DOHH2 (cell line): Measurements from ENCODE around the gene PEPD.

Experiments used
- CTCF ChIP-seq: fragments of 200-600 bp; sonication (generic); IDR thresholded peaks from one replicate; pipeline ENCODE4 v1.5.1; 2014; ENCODE audit warnings: antibody characterized with exemption, mild to moderate bottlenecking, low read depth, low read length; ENCODE audit not compliant: poor library complexity, severe bottlenecking
- EZH2phosphoT487 ChIP-seq: fragments of 200-600 bp; sonication (generic); IDR thresholded peaks from 2 replicates; pipeline ENCODE4 v1.6.1; 2017; ENCODE audit warnings: borderline replicate concordance, mild to moderate bottlenecking, antibody characterized with exemption, low read length, moderate library complexity, mixed read lengths

- TF ChIP-seq CTCF = no peak
- TF ChIP-seq EZH2phosphoT487 = no peak
Observed at GRCh38 chr19:33434886-33435705, 86.5 kb downstream of the PEPD start.
